GM21528 (cell line): ENCODE measurements around the gene DDI1.

Experiments used
- ATAC-seq: cut with Tn5 transposase; IDR thresholded peaks from one replicate; pipeline ENCODE4 v1.9.1; 2021; ENCODE audit warnings: mild to moderate bottlenecking, moderate library complexity; ENCODE audit not compliant: unreplicated experiment, low FRiP score

The DDI1 gene

GRCh38 chr11:104036588-104036987 is at the start of gene DDI1:
TSS of gene DDI1 (plus strand) at chr11:104036640. CDS start at chr11:104036823, 183 bp downstream.
- ATAC-seq, result no peak

GRCh38 chr11:103987629-103988594 is 48.5 kb upstream of the DDI1 start:
- ATAC-seq, result no peak

GRCh38 chr11:103988595-103988969 is 47.9 kb upstream of the DDI1 start:
- no peak for ATAC-seq

GRCh38 chr11:103993507-103993906 is 42.9 kb upstream of the DDI1 start:
- no peak for ATAC-seq

GRCh38 chr11:103994094-103994493 is 42.3 kb upstream of the DDI1 start:
- no peak for ATAC-seq

GRCh38 chr11:103994518-103994917 is 41.9 kb upstream of the DDI1 start:
- no peak for ATAC-seq

- ATAC-seq, result no peak
Measured at GRCh38 chr11:103995896-103996295, 40.5 kb upstream of the DDI1 start.

GRCh38 chr11:103997082-103997481 is 39.4 kb upstream of the DDI1 start:
- ATAC-seq, result peak; percentile 66

GRCh38 chr11:103998826-103999508 is 37.5 kb upstream of the DDI1 start:
- no peak for ATAC-seq

GRCh38 chr11:104000798-104001197 is 35.6 kb upstream of the DDI1 start:
- no peak for ATAC-seq

- no peak for ATAC-seq
Measured at GRCh38 chr11:104001561-104002056, 34.8 kb upstream of the DDI1 start.

- no peak for ATAC-seq
Measured at GRCh38 chr11:104003491-104003890, 32.9 kb upstream of the DDI1 start.

GRCh38 chr11:104005234-104005855 is 31.1 kb upstream of the DDI1 start:
- ATAC-seq, result no peak

GRCh38 chr11:104009744-104010143 is 26.7 kb upstream of the DDI1 start:
- no peak for ATAC-seq

- no peak for ATAC-seq
Measured at GRCh38 chr11:104011044-104011443, 25.4 kb upstream of the DDI1 start.

- peak; percentile 94 for ATAC-seq
Measured at GRCh38 chr11:104015649-104016415, 20.6 kb upstream of the DDI1 start.

GRCh38 chr11:104024572-104024971 is 11.9 kb upstream of the DDI1 start:
- no peak for ATAC-seq

GRCh38 chr11:104028476-104029263 is 7.8 kb upstream of the DDI1 start:
- no peak for ATAC-seq

- ATAC-seq, result no peak
Measured at GRCh38 chr11:104033134-104033533, 3.3 kb upstream of the DDI1 start.
